Measurements from ENCODE around the gene TMEM255B.

The TMEM255B gene

GRCh38 chr13:113777311-113778260, 18.6 kb downstream of the TMEM255B start:
- TF ChIP-seq GATA3 (IDR thresholded peaks at IDR 0.05; ENCODE audit: low read depth, low read length), result no peak
- TF ChIP-seq GATA2 (IDR thresholded peaks at IDR 0.05; ENCODE audit: low read depth, low read length), result no peak

GRCh38 chr13:113781571-113781970, 22.5 kb downstream of the TMEM255B start:
- TF ChIP-seq GATA3 (IDR thresholded peaks at IDR 0.05; ENCODE audit: low read depth, low read length) (no peak), GATA2 (IDR thresholded peaks at IDR 0.05; ENCODE audit: low read depth, low read length) (no peak)

- TF ChIP-seq GATA3 (IDR thresholded peaks at IDR 0.05; ENCODE audit: low read depth, low read length) (no peak), GATA2 (IDR thresholded peaks at IDR 0.05; ENCODE audit: low read depth, low read length) (no peak)
Observed at GRCh38 chr13:113782472-113782871, 23.4 kb downstream of the TMEM255B start.

- TF ChIP-seq GATA3 (IDR thresholded peaks at IDR 0.05; ENCODE audit: low read depth, low read length) (no peak), GATA2 (IDR thresholded peaks at IDR 0.05; ENCODE audit: low read depth, low read length) (no peak)
Observed at GRCh38 chr13:113783200-113783881, 24.3 kb downstream of the TMEM255B start.

GRCh38 chr13:113783966-113784644, 25.1 kb downstream of the TMEM255B start:
- TF ChIP-seq GATA2 (IDR thresholded peaks at IDR 0.05; ENCODE audit: low read depth, low read length), result no peak
- TF ChIP-seq GATA3 (IDR thresholded peaks at IDR 0.05; ENCODE audit: low read depth, low read length), result no peak

GRCh38 chr13:113784645-113785024, 25.6 kb downstream of the TMEM255B start:
- no peak for TF ChIP-seq GATA2 (IDR thresholded peaks at IDR 0.05; ENCODE audit: low read depth, low read length)
- no peak for TF ChIP-seq GATA3 (IDR thresholded peaks at IDR 0.05; ENCODE audit: low read depth, low read length)

GRCh38 chr13:113785051-113786010, 26.3 kb downstream of the TMEM255B start:
- TF ChIP-seq GATA3 (IDR thresholded peaks at IDR 0.05; ENCODE audit: low read depth, low read length) (no peak), GATA2 (IDR thresholded peaks at IDR 0.05; ENCODE audit: low read depth, low read length) (no peak)

- TF ChIP-seq GATA2 (IDR thresholded peaks at IDR 0.05; ENCODE audit: low read depth, low read length) (no peak), GATA3 (IDR thresholded peaks at IDR 0.05; ENCODE audit: low read depth, low read length) (no peak)
Observed at GRCh38 chr13:113786262-113786841, 27.3 kb downstream of the TMEM255B start.

GRCh38 chr13:113787694-113788093, 28.7 kb downstream of the TMEM255B start:
- TF ChIP-seq GATA3 (IDR thresholded peaks at IDR 0.05; ENCODE audit: low read depth, low read length), result no peak
- no peak for TF ChIP-seq GATA2 (IDR thresholded peaks at IDR 0.05; ENCODE audit: low read depth, low read length)

GRCh38 chr13:113788413-113789135, 29.5 kb downstream of the TMEM255B start:
- TF ChIP-seq GATA3 (IDR thresholded peaks at IDR 0.05; ENCODE audit: low read depth, low read length) (no peak), GATA2 (IDR thresholded peaks at IDR 0.05; ENCODE audit: low read depth, low read length) (no peak)

- no peak for TF ChIP-seq GATA3 (IDR thresholded peaks at IDR 0.05; ENCODE audit: low read depth, low read length)
- TF ChIP-seq GATA2 (IDR thresholded peaks at IDR 0.05; ENCODE audit: low read depth, low read length), result no peak
Observed at GRCh38 chr13:113789167-113789566, 30.1 kb downstream of the TMEM255B start.

- no peak for TF ChIP-seq GATA3 (IDR thresholded peaks at IDR 0.05; ENCODE audit: low read depth, low read length)
- no peak for TF ChIP-seq GATA2 (IDR thresholded peaks at IDR 0.05; ENCODE audit: low read depth, low read length)
Observed at GRCh38 chr13:113791226-113791625, 32.2 kb downstream of the TMEM255B start.
